ENCODE data around the gene THAP4. TPM values are rescaled to one million over a fixed set of nuclear protein-coding genes. Genes with fewer than 3 reads are reported as not detected.

The THAP4 gene, protein sequence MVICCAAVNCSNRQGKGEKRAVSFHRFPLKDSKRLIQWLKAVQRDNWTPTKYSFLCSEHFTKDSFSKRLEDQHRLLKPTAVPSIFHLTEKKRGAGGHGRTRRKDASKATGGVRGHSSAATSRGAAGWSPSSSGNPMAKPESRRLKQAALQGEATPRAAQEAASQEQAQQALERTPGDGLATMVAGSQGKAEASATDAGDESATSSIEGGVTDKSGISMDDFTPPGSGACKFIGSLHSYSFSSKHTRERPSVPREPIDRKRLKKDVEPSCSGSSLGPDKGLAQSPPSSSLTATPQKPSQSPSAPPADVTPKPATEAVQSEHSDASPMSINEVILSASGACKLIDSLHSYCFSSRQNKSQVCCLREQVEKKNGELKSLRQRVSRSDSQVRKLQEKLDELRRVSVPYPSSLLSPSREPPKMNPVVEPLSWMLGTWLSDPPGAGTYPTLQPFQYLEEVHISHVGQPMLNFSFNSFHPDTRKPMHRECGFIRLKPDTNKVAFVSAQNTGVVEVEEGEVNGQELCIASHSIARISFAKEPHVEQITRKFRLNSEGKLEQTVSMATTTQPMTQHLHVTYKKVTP
- total RNA-seq, result 34.2 and 34.6 TPM in 2 replicates

DNA sequence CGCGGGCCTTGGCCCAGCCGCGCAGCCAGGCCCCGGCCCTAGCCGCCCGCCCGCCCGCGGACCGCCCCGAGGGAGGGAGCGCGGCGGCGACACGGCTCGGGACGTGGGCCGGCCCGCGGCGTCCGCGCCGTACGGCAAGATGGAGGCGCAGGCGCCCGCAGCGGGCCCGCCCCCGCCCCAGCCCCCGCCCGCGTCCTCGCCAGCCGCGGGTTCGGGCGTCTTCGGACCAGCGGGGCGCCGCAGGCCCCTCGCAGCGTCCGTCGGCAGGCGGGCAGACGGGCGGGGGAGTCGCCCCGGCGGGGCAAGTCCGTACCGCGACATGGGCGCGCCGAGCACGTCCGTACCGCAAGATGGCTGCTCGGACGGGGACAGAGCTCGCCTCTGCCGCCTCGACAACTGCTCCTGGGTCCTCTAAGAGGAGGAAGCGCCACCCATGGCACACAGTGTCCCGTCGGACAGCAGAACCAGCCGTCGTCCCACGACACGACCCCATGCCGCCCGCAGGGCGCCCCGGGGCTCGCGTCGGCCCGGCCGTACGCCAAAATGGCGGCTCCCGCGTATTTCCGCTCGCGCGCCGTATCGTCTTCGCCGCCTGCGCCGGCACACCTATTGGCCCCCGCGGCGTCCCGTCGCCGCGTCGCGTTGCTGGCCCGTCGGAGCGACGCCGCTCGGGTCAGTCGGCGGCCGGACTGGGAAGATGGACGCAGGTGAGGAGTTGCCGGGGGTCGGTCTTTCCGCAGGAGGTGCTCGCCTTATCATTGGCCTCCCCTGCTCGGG lies at the start of gene THAP4, which contains the start of gene ATG4B:
Gene THAP4, minus strand, starts transcription at position 141 of the 777 bp plus-strand sequence. CDS start 141 bp downstream, outside the sequence.
Gene ATG4B, plus strand, starts transcription at position 676 of the 777 bp plus-strand sequence. Its CDS starts 22 bp downstream, at position 698.
- intact Hi-C loops (cut with micrococcal nuclease), result loop anchor here (1.0 to 5.0 kb wide), 9 partner anchors 20 to 1500 kb away; partner anchors contain the start of genes COPS9, D2HGDH, DUSP28 and HDLBP

DNA sequence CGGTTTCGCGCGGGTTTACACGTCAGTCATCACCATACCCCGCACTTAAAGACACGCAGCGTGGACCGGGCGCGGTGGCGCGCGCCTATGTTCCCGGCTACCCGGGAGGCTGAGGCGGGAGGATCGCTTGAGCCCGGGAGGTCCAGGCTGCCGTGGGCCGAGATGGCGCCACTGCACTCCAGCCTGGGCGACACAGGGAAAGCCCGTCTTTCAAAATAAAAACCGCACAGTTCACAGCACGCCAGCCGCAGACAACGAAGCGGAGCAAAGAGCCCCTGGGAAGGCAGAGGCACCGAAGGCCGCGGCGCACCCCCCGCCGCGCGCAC lies 49.3 kb upstream of the THAP4 start:
- intact Hi-C loops (cut with micrococcal nuclease), result loop anchor here (1.0 to 5.0 kb wide), 11 partner anchors 16 to 537 kb away; partner anchors contain the start of genes D2HGDH, HDLBP, ING5 and PASK

DNA sequence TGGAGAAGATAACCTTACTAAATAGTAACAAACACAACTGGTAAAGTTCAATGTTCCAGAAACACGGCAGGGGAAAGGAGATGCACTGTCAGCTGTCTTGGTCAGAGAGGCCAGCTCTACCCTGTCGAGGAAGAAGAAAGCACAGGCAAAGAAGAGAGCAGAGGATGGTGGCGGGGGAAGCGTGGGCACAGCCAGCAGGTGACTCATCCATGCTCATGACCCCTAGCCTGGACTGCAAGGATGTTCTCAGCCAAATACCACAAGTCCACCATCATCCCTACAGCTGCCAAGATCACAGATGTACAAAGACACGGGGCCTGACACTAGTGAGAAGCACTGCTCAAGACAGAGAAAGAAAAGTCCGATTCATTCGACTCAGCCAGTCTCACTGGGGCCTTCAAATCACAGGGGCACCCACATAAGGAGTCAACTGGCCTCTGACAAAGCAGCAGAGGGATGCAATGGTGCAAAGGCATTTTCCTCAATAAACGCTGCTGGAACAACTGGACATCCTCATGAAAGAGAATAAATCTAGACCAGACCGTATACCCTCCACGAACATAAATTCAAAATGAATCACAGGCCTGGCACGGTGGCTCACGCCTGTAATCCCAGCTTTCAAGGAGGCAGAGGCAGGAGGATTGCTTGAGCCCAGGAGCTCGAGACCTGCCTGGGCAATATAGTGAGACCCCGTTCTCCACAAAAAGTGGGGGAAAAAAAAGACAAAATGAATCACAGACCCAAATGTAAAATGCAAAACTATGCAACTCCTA lies 44.1 kb upstream of the THAP4 start:
- intact Hi-C loops (cut with micrococcal nuclease), result no loop called here

DNA sequence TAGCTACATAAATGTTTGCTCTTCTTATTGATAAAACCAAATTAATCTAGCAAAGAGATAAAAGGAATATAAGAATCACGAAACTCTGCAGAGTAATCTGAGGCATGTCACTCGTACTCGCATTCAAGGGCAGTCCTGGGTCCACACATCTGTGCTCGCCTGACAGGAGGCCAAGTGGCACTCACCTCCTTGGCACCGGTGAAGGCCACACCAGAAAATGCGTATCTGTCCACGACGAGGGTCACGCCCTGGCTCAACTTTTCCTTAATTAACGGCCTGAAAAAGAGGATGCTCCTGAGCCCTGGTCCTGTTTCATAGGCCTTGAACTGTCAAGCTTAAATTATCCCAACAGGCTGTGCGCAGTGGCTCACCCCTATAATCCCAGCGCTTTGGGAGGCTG lies 43.1 kb upstream of the THAP4 start:
- intact Hi-C loops (cut with micrococcal nuclease), result no loop called here

DNA sequence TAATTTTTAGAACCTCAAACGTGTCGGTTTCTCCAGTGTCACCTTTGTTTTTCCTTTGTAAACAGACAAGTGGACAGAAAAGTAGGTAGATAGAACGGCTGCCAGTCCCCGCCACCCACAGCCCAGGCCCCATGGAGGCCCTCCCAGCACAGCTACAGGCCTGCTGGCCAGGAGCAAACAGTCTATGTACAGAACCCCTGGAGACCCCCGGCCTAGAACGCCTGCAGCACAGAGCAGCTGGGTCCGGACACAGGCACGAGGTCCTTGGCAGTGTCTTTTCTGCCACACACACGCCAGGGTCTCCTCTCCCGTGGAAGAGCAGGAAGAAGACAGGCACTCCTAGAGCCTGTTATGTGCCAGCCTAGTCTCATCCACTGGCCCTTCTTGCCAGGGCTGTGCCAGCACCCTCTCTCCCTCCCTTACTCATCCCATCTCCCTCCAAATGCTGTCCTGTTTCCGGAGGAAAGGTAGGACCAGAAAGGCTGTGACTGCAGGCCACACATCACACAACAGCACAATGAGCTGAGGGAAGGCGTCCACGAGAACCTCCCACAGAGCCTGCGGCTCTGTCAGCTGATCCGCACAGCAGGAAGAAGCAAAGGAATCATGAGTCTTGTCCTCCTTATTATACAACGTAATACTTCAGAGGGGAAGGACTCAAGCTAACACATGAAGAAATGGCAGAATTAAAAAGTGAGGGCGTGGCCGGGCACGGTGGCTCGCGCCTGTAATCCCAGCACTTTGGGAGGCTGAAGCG lies 42.0 kb upstream of the THAP4 start:
- intact Hi-C loops (cut with micrococcal nuclease), result no loop called here

DNA sequence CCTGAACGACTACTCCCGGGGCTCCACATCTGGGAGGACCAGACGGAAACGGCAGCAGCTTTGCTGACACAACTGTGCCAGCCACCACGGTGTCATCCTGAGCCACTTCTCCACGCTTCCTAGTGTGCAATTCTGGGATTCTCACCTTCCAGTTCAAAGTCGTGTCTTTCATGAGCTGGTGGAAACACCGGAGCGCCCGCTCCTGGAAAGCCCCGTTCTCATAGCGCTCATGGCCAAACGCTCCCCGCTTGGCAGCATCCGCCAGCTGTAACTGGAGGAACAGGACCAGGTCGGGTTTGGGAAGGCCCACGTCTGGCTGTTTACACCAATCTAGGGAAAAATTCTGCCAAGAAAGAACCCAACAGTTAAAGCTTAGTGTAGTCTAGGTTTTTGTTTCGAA lies 41.3 kb upstream of the THAP4 start:
- intact Hi-C loops (cut with micrococcal nuclease), result no loop called here

DNA sequence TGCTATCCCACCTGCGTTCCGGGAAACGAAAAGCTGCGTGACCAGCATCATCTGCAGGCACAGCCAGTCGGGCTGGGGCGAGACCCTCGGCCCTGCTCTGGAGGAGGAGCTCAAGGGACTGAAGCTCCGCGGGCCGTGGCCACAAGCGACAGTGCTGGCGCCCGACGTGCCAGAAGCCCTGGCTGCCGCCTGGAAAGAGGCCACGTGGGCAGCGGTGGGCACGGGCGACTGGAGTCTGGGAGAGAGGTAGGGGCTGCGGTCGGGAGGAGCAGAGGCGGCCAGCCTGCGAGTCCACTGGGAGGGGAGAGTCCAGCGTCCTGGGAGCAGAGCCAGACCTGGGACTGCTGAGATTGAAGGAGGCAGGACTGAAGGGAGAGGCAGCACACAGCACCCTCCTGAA lies 40.4 kb upstream of the THAP4 start:
- intact Hi-C loops (cut with micrococcal nuclease), result no loop called here

DNA sequence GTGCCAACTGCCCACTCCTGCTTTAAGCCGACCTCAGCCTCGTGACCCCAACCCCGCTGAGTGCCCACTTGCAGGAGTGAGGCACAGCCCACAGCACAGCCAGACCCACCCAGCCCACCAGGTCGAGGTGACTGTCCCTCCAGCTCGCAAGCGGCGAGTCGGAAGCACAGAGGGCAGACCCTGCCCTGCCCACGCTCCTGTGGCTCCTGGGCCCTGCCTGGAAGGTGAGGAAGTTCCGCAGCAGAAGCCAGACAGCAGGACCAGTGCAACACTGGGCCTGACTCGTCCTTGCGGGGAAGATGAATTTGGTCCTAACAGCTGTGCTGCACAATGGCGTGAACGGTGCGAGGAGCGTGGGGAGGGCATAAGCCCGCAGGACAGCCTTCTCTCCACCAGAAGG lies 39.7 kb upstream of the THAP4 start:
- intact Hi-C loops (cut with micrococcal nuclease), result no loop called here

DNA sequence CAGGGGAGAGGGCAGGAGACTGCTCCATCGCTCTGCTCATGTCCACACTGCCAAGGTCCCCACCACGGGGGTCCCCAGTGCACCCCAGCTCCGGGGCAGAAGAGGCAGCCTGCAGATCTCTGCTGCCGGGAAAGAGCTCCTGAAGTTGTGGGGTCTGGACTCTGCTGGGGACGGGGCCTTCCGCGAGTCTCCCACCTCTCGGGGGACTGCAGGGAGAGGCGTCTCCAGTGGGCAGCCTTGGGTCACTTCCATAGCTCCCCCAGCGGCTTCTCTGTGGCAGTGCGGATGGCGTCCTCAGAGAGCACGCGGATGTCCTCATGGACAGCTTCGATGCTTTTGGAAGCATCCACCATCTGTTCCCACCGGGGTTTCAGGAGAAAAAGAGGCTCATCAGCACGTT lies 38.9 kb upstream of the THAP4 start:
- intact Hi-C loops (cut with micrococcal nuclease), result no loop called here

DNA sequence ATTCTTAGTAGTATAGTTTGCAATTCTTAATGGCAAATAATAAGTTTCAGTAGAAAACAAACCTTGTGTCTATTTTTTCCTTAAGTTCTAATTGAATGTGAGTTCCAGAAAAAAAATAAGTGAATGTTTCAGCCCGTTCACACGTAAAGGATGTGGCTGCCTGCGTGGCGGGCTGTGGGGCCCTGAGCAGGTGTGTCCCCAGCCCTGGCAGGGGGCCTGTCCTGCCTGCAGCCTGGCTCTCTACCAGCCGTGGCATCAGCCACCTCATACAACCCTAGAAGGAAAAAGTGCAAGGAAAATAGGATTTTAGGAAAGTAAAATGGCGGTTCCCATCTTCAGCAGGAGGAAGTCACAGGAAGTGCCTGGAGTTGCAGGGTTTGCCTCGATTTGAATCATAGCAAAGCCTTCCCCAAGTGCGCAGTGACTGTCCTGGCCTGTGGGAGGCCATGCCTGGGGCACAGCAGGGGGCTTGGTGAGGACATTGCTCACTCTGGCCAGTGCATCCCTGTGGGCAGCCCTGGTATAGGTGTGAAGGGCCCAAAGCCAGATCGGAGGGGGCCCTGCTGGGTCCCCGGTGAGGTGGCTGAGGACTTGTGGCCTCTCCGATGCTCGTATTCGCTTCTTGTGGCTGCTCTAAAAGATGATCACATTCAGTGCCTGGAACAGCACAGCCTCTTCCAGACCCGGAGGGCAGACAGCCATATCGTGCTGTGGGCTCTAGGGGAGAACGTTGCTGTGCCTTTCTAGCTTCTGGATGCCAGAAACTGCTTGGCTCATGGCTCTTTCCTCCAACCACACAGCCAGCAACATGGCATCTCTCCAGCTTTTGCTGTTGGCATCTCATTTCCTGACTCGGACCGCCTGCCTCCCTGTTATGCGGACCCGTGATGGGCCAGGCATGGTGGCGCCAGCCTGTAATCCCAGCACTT lies 37.1 kb upstream of the THAP4 start:
- intact Hi-C loops (cut with micrococcal nuclease), result no loop called here

DNA sequence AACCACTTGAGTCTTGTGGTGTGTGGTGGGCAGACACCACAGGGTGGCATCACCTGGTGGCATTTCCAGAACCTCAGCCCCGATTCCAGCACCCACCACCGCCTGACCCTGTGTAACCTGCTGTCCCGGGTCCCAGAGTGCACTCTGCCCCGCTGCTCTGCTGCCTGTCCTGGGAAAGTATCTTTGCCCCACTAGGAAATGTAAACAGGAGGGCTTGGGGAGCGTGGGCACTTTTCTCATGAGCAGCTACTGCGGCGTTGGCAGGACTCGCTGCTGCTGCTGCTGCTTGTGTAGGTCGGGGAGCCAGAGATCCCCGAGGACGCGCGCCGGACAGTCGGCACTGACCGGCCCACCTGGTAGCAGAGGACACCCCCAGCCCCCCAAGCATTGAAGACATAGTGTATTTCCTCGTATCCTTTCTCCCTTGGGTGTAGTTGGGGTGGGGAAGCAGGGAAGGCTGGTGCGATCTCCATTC lies 36.3 kb upstream of the THAP4 start:
- intact Hi-C loops (cut with micrococcal nuclease), result no loop called here

DNA sequence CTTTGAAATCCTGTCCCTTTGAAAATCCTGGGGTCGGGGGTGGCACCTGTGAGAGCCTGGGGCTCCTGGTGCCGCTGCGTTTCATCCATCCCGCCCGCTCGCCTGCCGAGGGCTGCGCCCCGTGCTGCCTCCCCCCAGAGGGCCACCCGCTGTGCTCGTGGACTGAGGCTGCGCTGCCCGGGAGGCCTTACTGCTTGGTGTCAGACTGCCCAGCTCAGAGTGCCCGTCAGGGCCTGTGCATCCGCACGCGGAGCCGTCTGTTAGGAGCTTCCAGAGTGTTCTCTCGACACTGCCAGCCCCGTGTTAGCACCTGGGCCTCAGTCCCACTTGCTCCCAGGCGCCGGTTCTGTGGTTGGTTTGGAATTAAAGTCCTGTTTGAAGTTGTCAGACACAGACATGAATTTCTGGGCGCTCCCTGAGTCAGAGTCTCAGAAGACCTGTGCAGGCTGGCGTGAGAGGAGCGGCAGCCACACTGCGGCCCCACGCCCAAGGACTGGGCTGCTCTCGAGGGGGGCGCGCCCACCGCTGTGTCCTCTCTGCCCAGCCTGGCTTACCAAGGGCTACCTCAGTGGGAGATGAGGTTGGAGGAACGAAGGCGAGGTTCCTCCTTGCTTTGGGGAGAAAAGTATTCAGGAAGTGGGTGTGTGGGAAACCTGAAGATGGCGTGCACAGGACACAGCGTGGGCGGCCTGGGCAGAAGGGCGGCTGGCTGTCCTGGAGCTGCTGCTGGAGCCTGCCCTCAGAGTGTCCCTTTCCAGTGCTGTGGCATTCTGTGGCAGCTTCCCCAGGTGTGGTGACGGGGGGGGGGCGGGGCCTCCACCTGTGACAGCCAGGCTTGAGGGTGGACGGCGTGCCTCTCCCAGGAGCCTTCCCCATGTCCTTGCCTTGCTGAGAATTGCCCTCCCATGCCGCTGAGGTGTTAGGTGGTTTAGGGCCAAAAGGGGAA lies 35.6 kb upstream of the THAP4 start:
- intact Hi-C loops (cut with micrococcal nuclease), result no loop called here

DNA sequence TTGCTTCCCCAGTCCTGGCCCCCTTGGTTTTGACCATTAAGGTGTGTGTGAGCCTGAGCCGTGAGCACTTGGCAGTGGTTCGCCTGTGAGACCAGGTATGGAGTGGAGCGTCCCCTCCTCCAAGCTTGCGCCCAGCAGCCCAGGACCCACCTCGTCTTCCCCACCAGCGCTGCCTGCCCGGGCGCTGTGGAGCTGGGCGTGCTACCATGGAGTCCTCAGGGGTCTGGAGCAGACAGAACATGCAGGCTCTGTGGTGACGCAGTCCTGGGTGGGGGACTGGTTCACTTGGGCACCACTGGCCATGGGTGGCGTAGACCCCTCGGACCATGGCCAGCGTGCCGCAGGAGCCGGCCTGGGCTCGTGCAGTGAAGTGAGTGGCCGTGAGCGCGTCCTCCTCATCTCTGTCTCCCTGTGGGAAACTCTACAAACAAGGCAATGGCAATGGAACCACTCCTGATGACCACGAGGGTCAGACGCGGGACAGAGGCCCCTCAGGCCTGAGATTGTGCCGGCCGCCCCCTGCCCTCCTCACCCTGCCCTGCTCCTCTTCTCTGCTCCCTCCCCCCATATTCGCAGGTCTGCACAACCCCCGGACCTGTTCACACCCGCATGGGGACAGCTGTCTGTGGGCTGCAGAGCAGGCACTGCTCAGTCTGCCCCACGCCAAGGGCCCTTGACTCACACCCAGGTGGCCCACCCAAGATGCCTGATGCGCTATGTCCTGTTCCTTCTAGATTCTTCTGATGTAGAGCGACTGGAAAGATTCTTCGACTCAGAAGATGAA lies 34.7 kb upstream of the THAP4 start:
- intact Hi-C loops (cut with micrococcal nuclease), result no loop called here

DNA sequence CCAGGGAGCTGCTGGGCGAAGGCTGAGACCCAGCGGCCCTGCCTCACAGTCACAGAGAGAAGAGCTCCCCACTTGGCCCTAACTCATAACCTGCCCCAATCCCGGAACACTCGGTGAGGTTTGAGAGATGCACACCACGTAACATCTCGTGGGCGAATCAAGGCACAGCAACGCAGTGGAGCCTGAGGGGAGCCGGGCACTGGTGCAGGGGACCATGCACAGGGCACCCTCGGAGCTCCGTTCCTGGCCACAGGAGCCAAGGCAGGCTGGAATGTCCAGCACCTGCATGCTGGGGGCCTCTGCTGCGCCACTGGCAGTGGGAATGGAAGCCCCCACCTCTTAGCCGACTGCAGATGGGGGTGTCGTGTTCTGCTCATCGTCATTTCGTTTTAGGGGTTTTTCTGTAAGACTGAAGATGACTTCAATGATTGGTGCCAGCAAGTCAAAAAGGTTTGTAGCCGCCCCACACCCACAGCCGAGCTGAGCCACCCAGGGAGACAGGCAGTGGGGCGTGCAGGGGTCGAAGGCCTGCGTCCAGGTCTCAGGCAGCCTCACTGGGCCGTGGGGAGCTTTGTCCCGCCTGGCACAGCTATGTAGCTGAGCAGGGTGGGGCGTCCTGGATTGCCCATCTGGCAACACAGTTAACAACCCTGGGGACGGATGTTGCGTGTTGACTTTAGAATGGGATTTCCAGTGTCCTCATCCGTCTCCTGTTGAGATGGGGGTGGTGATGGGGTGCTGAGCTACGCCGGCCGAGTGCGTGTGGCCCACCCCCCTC lies 33.6 kb upstream of the THAP4 start:
- intact Hi-C loops (cut with micrococcal nuclease), result no loop called here

DNA sequence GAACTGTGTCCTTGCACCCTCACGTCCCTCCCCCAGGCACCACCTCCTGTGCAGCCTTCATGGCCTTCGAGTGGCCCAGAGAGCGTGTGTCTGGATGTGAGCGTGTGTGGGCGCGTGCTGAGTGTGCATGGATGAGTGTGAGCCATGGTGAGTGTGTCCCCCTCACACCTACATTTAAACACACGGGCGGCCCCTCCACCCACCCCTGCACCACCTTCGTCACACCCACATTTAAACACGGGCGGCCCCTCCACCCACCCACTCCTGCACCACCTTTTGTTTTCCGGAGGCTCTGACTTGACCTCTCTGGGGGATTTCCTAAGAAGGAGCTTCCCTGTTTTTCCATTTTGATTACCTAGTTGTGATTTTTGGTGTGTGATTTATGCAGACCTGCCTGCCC lies 31.9 kb upstream of the THAP4 start:
- intact Hi-C loops (cut with micrococcal nuclease), result no loop called here

DNA sequence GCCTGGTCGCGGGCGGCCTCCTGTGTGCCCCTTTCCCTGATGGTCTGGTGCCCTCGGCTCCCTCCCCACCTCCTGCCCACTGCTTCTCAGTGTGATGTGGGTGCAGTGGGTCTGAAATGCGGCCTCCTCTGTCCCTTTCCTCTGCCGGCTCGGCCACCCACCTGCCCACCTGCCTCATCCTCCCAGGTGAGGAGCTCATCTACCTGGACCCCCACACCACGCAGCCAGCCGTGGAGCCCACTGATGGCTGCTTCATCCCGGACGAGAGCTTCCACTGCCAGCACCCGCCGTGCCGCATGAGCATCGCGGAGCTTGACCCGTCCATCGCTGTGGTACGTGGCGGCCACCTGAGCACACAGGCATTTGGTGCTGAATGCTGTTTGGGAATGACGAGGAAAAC lies 31.4 kb upstream of the THAP4 start:
- intact Hi-C loops (cut with micrococcal nuclease), result no loop called here

All from T-helper 1 cell treated with Interleukin-12 subunit alpha and Interleukin-12 subunit beta and Interleukin-4 antibody, amounts not matched to agents 30 ng/mL and 1 ng/mL, for 36 hours (primary cell).